ENCODE results near the gene PLB1. TPM values are rescaled to one million over a fixed set of nuclear protein-coding genes. Genes with fewer than 3 reads are reported as not detected.

Gene PLB1
- total and polyA plus RNA-seq, 2 experiments from 2014 or later: 0.06 to 0.21 TPM

GRCh38 chr2:28488083-28488830, 7.6 kb upstream of the PLB1 start (continued):
- no peak for TF ChIP-seq ZNF462 (CRISPR knock-in tag; IDR thresholded peaks at IDR 0.05)
- TF ChIP-seq EZH2 (IDR thresholded peaks at IDR 0.05; ENCODE audit: low read depth, unreplicated experiment): no peak
- TF ChIP-seq CREB1 (CRISPR knock-in tag; IDR thresholded peaks at IDR 0.05; ENCODE audit: low read depth): no peak
- no peak for TF ChIP-seq JUNB (IDR thresholded peaks at IDR 0.05; ENCODE audit: unreplicated experiment)
- TF ChIP-seq REST (IDR thresholded peaks at IDR 0.05; ENCODE audit: unreplicated experiment): no peak
- TF ChIP-seq, protein P1, sequence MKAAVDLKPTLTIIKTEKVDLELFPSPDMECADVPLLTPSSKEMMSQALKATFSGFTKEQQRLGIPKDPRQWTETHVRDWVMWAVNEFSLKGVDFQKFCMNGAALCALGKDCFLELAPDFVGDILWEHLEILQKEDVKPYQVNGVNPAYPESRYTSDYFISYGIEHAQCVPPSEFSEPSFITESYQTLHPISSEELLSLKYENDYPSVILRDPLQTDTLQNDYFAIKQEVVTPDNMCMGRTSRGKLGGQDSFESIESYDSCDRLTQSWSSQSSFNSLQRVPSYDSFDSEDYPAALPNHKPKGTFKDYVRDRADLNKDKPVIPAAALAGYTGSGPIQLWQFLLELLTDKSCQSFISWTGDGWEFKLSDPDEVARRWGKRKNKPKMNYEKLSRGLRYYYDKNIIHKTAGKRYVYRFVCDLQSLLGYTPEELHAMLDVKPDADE (IDR thresholded peaks at IDR 0.05): no peak
- no peak for TF ChIP-seq ZNF331 (CRISPR knock-in tag; IDR thresholded peaks at IDR 0.05; ENCODE audit: low read depth)
- TF ChIP-seq ZNF114 (CRISPR knock-in tag; IDR thresholded peaks at IDR 0.05): no peak
